Stimulated activated CD8-positive, alpha-beta memory T cell treated with anti-CD3 and anti-CD28 coated beads, Interleukin-12 subunit alpha, Interleukin-12 subunit beta, amount 100 ng/mL, for 1 hour (primary cell): Measurements from ENCODE around the gene ARHGAP28.
"Not testable (repeated sequence)": the region's sequence is repeated elsewhere in the genome, so short reads cannot be mapped to it uniquely, and the experiment has no call there.

Experiments used
- DNase-seq: peaks from one replicate; pipeline ENCODE4 v3.0.0-alpha.2; 2020; ENCODE audit warnings: low read depth

Gene ARHGAP28

DNA sequence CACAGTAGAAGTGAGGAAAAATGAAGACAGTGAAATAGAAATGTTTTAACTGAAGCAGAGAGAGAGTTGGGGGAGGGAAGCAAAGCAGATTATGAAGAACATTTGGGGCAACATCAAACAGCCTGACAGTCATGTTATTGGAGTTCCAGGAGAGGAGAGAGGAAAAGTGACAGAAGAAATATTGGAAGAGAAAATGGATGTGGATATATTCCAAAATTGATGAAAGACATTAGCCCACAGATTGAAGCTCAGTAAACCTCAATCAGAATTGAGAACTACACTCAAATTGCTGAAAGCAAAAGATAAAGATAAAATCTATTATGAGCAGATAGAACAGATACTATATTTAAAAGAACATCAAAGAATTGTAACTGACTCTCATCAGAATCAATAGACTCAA lies 90.8 kb downstream of the ARHGAP28 start:
- no peak for DNase-seq

DNA sequence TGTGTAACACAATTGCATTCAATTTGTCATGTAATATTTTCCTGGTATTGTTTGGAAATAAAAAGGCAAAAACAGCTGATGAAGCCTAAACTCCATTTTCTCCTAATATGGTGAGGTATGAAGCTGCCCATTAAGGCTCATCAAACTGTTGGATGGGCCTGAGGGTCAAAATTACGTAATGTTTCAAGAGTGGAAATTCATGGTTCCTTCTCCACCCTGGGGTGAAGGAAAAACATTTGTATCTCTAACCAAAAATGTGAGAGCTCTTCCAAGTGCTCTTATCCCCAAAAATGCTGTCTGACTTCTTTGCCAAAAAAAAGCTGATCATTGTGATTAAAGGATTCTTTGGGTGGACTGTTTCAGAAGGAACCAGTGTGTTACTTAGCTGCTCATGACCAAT lies 91.8 kb downstream of the ARHGAP28 start:
- no peak for DNase-seq

DNA sequence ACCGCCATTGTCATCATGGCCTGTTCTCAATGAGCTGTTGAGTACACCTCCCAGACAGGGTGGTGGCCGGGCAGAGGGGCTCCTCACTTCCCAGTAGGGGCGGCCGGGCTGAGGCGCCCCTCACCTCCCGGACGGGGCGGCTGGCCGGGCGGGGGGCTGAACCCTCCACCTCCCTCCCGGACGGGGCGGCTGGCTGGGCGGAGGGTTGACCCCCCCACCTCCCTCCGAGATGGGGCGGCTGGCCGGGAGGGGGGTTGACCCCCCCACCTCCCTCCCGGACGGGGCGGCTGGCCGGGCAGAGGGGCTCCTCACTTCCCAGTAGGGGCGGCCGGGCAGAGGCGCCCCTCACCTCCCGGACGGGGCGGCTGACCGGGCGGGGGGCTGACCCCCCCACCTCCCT lies 97.6 kb downstream of the ARHGAP28 start:
- not testable (repeated sequence) for DNase-seq

DNA sequence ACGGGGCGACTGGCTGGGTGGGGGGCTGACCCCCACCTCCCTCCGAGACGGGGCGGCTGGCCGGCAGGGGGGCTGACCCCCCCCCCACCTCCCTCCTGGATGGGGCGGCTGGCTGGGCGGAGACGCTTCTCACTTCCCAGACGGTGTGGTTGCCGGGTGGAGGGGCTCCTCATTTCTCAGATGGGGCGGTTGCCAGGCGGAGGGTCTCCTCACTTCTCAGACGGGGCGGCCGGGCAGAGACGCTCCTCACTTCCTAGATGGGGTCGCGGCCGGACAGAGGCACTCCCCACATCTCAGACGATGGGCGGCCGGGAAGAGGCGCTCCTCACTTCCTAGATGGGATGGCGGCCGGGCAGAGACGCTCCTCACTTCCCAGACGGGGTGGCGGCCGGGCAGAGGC lies 98.0 kb downstream of the ARHGAP28 start:
- DNase-seq = not testable (repeated sequence)

DNA sequence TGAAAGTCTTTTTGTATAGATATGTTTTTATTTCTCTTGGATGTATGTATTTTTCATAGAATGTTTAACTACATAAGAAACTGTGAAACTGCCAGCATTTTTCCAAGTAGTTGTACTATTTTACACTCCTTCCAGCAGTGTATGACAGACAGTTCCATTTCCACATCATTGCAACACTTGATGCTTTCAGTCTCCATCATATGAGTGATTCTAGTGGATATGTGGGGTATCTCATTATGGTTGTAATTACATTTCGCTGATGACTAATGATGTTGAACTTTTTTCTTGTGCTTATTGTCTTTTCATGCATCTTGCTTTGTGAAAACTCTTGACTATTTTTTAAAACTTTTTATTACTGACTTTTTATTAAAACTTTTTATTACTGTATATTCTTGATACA lies 101.4 kb downstream of the ARHGAP28 start:
- no peak for DNase-seq

DNA sequence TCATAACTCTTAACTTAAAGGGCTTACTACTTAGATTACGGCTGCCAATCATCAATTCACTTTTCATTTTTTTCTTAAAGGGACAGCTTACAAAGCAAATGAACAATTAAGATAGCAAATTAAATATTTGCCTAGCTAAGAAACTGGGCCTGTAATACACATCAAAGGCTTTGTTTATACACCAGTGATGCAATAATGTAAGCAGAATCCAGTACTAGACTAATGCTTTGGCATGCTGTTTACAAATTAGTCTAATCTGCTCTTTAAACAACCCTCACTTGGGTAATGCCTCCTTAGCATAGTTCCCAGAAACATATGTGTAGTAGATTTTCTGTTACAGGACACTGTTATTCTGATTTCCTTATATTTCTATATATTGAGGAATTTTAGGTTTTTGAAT lies 105.8 kb downstream of the ARHGAP28 start:
- DNase-seq = no peak

DNA sequence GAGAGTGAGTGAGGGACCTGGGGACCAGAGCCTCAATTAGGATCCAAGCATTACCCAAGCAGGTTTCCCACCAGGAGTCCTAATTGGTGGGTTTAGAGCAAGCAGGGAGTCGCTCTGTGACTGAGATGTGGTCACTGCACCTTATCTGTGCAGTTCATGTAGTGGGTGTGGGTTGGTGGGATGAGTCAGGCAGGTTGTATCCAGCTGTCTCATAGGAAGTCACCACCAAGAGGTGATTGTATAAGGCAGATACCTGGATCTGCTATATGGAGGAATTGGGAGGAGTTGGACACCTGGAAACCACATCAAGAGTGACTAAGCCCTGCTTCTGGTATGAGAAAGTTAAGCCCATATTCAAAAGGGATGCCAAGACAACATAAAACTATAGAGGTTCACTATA lies 106.8 kb downstream of the ARHGAP28 start:
- no peak for DNase-seq

DNA sequence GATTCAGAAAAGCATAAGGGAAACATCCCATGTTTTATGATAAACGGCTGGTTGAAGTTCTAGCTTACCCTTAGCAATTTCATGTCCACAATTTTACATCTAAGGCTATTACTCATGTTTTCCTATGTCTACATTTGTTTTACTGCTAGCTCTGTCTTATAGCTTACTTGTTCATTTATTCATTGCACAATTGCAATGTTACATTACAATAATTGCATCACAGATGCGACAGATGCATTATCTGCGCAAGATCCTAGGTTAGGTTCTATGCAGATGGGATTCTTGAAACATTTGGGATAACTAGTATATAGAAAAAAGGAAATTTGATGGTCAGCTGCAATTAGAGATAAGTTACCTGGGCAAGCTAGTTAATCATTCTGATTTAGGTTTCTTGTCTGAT lies 108.4 kb downstream of the ARHGAP28 start:
- DNase-seq = no peak

DNA sequence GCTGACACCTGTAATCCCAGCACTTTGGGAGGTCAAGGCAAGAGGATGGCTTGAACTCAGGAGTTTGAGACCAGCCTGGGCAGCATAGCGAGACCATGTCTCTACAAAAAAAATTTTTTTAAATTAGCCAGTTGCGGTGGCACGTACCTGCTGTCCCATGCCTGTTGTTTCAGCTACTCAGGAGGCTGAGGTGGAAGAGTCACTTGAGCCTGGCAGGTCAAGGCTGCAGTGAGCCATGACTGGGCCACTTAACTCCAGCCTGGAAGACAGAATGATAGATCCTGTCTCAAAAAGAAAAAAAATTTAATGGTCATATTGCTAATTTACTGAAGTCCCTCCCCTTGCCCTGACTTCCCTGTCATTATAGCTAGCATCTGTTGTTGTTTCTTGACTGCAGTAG lies 112.6 kb downstream of the ARHGAP28 start:
- DNase-seq = no peak

DNA sequence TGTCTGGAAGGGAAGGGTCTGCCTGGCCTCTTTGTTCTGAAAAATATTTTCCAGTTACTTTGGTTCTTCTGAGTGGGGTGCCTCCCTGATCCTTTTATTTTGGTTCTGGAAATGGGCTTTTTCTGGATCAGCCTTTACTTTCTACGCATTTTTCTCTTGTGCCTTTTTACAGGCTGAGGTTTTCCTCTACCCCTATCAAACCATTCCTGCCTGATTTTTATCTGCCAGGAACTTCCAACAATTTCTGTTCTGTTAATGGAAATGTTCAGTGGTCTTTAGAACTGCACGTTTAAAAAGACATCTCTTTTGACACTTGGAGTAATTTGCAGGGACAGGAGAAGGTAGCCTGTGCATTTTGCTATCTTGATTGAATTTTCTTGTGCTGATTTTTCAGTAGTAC lies 113.8 kb downstream of the ARHGAP28 start:
- DNase-seq = no peak

DNA sequence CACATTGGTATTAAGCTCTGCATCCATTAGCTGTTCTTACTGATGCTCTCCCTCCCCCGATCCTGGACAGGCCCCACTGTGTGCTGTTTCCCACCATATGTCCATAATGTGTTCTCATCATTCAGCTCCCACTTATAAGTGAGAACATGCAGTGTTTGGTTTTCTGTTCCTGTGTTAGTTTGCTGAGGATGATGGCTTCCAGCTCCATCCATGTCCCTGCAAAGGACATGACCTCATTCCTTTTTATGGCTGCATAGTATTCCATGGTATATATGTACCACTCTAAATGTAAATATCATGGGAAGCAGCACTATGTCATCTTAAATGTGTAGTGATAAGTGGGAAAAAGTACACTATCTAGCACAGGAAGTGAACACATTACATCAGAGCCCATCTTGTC lies 116.0 kb downstream of the ARHGAP28 start:
- DNase-seq = not testable (repeated sequence)

DNA sequence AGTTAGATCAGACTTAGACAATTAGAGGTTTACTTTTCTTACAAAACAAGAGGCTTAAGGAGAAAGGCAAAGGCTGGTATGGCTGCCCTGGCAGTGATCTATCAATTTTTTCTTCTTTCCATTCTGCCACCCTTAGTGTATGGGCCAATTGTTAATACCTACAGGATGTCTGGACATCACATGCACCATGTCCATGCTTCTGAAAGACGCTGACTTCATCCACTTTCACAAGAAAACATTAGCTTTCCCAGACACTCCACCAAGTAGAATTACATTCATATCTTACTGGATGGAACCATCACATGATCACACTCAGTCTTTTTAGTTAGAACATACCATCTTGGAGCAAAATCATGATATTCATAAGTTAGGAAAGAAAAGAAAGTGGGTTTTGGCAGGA lies 120.9 kb downstream of the ARHGAP28 start:
- no peak for DNase-seq

DNA sequence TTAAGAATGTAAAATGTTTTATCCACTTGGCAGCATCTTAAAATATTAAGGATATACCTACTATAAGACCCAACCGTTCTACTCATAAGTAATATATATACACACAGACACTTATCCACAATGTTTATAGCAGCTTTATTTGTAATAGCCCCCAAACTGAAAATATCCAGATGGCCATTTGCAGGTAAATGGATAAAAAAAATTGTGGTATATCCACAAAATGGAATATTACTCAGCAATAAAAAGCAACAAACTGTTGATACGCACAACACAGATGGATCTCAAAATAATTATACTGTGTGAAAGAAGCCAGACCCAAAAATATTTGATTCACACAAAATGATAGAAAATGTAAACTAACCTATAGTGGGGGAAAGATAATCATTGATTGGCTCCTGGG lies 122.0 kb downstream of the ARHGAP28 start:
- DNase-seq = no peak

DNA sequence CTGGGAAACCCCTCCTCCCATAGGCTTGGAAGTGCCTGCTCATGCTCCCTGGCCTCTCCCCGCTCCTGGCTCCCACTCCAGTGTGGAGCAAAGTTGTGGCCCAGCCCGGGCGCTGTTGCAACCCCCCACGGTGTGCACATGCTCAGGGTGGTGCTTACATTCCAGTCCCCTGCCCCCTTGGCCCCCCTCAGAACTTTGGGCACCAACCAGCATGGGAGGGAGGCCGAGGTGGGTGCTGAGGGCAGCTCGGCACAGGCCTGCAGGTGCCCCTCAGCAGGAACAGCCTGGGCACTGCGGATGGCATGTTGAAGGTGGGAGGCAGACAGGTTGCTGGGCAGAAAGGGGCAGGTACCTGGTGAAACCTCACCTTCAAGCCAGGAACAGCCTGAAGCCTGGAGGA lies 125.3 kb downstream of the ARHGAP28 start:
- no peak for DNase-seq

DNA sequence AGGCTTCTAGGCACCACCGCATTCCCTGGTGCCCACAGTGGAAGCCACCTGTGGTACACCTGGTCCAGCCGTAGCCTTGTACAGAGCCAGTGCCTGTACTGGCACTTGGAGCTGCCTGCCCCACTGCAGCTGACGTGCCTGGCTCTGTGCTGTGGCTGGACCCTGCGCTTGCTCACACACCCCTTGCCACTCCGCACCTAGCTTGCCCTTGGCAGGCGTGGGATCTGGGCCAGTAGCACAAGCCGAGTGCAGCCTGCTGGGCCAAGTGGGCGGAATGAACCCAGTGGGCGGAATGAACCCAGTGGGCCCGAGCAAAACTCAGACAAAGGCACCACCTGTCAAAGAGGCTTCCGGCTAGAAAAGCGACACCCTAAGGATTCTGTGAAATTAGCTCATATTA lies 126.3 kb downstream of the ARHGAP28 start:
- no peak for DNase-seq

DNA sequence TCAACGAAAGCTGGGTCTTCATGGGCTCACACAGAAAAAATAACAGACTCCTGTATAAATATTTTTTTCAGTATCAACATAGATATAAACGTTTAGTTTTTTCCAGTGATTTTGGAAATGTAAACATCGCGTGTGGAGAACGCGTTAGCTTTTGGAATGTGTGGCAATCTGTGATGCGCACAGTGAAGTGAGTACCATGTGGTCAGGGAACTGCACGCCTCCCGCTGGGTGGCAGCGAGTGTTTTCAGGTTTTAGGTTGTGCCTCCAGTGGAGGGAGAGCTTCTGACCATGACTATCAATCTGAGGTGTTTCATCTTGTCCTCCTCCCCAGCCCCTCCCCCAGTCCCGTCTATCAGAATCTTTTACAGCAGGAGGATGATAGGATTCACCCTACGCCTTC lies 127.8 kb downstream of the ARHGAP28 start:
- DNase-seq = no peak

DNA sequence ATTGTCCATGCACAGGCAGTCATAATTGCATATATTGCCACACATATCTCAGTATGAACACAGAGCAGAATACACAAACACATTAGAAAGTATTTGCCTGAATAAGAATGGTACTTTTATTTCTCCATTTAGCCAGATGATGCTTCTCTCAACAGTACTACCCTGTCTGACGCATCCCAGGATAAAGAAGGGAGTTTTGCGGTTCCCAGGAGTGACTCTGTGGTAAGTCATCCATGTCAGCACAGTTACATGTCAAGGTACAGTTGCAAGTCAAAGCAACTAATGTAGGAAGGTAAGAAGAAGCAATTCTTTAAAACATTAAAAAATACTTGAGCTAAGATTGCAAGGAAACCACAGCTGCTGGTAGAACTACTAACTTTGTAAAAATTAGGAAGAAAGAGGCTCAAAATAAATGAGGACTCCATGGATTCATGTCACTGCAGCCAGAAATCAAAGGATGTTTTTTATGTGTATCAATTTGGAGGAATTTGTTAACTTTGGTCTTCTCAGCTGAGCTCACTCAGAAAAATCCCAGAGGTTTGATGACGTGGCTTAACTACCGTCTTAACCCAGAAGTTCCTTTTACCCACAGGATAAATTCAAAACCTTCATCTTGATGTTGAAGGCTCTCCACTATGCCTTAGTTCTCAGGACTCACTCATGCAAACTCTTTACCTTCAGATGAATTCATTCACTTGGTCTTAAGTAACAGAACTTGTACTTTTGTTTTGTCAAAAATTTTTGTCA lies 130.3 kb downstream of the ARHGAP28 start:
- DNase-seq = no peak

DNA sequence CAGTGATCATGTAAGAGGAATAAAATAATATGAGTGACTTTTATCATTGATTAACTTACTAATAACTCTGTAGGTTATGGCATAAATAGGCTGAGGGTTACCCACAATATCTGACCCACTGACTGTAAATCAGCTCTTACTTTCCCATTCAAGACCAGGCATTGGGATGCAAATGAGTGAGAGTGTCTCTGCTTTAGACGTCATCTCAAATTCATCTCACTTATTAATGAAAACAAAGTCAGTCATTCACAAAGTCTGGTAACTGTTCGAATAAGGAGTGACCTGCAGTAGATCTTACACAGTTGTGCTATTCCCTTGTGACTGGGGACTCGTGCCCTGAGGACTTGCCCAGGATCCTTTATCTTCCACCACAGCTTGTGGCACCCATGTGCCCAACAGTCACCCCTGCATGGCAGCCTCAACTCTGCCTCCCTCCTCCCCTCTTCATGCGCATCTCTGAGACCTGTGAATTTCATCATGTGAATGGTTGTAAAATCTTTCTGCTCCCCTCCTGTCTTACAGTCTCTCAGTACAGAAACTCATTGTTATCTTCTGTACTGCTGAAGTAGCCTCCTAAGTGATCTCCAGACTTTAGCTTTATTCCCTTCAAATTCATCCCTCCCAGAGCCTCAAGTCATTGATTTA lies 131.4 kb downstream of the ARHGAP28 start:
- DNase-seq = no peak

DNA sequence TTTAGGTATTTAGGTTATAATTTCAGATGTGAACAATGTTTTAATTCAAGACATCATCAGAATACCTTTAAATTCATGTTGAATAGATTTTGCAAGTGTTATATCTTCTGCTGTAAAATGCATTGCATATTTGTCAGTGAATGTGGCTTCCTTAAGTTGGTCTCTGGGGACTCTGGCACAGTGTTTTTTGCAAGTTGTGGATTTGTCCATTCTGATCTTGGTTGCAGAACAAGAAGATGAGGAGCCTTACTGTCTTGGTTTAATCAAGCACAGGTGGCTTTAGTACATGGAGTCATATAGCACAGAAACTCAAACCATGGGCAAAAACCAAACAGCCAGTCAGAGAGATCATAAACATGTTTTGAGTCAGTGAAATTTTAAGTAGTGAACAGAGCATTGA lies 135.7 kb downstream of the ARHGAP28 start:
- no peak for DNase-seq

DNA sequence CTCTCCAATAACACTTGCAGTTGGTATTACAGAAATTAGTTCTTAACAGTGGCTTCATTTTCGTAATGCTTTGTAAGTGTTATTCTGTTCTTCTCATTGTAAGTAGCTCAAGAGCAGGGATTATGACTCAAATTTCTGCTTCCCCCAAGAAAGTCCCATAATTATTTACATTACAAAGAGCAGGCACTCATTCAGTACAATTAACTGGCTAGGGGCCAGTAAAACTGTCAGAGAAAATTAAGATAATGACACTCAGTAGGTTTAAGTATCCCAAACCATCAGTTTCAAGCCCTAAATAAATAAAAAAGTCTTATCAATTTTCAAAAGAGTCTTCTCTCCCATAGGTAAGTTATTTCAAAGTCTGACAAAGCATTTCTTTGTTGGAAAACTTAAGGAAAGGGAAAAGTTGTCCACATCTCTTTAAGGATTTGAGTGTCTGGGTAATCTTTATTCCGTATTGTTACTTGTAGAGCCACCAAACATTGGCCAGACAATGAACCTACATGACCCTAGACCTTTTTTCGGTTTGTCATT lies 137.1 kb downstream of the ARHGAP28 start:
- no peak for DNase-seq

DNA sequence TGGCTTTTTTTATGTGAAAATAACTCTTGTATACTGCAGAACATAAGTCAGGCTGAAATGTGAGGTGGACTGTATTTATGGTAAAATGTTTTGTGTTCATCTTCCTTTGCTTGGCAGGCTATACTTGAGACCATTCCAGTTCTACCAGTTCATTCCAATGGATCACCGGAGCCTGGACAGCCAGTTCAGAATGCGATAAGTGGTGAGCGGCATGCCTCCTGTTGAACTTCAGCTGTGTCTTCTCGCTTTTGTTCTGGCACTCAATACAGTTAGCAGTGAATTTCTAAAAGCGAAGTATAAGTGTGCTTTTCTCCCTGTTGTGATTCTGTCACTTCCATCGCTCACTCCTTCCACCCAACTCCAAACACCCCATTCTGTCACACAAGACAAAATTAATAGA lies 138.5 kb downstream of the ARHGAP28 start:
- no peak for DNase-seq

DNA sequence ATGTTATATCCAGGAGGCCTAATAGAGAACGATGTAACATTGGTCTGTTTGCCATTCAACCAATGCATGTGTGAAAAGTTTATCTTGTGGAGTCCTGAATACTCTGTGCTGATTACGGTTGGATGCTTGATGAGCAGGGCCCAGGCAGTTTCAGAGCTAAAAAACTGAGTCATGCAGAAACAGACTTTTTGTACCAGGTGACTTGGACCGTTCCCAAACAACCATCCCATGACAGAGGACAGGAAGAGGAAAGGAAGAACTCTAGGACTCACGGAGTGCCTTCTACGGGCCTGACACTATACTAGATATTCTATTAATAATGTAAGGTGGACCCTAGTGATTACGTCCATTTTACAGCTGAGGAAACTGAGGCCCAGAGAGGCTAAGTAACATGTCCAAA lies 142.1 kb downstream of the ARHGAP28 start:
- DNase-seq = no peak

DNA sequence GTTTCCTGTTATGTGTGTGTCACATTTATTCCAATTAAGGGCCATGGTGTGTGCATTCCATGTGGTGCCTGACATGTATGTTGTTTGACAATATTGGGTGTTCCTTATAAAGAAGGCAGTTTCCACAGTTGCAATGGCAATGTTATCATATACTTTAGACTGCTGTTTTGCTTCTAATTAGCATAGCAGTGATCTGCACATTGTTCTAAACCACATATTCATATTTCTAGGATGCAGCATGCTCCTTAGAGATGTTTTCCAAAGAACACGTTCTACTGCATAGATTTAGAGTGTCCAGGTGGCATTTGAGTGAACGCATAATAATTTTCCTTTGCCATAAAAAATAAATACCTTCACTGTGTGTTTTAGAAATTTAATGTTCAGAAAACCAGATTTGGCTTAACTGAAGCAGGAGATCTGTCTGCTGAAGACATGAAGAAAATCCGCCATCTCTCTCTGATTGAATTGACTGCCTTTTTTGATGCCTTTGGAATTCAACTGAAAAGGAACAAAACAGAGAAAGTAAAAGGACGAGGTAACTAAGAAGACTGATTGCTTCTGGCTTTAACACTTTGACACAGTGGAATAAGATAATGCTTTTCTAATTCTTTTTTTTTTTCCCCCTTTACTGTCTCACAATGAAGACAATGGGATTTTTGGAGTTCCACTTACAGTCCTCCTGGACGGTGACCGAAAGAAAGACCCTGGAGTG lies 143.7 kb downstream of the ARHGAP28 start:
- no peak for DNase-seq
